NB4 (cell line): ENCODE data around the gene UTP18.

Experiments used
- DNase-seq: peaks from one replicate; pipeline ENCODE4 v3.0.0; 2010; ENCODE audit warnings: low read depth
- H3K4me3 ChIP-seq: one replicate; pipeline ENCODE4 v1.5.1; 2011; ENCODE audit warnings: mild to moderate bottlenecking, low read depth, low read length, moderate library complexity
- CTCF ChIP-seq: IDR thresholded peaks from one replicate; pipeline ENCODE4 v1.5.1; 2012; ENCODE audit warnings: low read depth, low read length
- MAX ChIP-seq: IDR thresholded peaks from 2 replicates; pipeline ENCODE4 v1.6.1; 2011; ENCODE audit warnings: low read depth, low read length
- MYC ChIP-seq: IDR thresholded peaks from 2 replicates; pipeline ENCODE4 v1.6.1; 2011; ENCODE audit warnings: low read depth, low read length
- POLR2A ChIP-seq: IDR thresholded peaks from 2 replicates; pipeline ENCODE4 v1.6.1; 2011; ENCODE audit warnings: mild to moderate bottlenecking; ENCODE audit not compliant: insufficient read length; ENCODE audit errors: extremely low read depth

Gene UTP18

GRCh38 chr17:51335006-51335590, 74.8 kb downstream of the UTP18 start:
- no peak for TF ChIP-seq CTCF
- TF ChIP-seq MYC: no peak
- TF ChIP-seq POLR2A: no peak
- TF ChIP-seq MAX: no peak
- no peak for DNase-seq
- no peak overlapping the region for H3K4me3 ChIP-seq

- no peak overlapping the region for H3K4me3 ChIP-seq
- no peak for TF ChIP-seq POLR2A
- no peak for TF ChIP-seq CTCF
- no peak for TF ChIP-seq MAX
- no peak for TF ChIP-seq MYC
- DNase-seq: no peak
These were observed 75.8 kb downstream of the UTP18 start for GRCh38 chr17:51335883-51336822.

- TF ChIP-seq MAX (no peak), POLR2A (no peak), CTCF (no peak), MYC (no peak)
- H3K4me3 ChIP-seq: no peak overlapping the region
- DNase-seq: no peak
These were observed 81.1 kb downstream of the UTP18 start for GRCh38 chr17:51341457-51341856.

- no peak overlapping the region for H3K4me3 ChIP-seq
- TF ChIP-seq POLR2A: no peak
- no peak for TF ChIP-seq CTCF
- no peak for TF ChIP-seq MYC
- no peak for TF ChIP-seq MAX
- DNase-seq: no peak
These were observed 81.9 kb downstream of the UTP18 start for GRCh38 chr17:51342257-51342656.

GRCh38 chr17:51344532-51344931, 84.2 kb downstream of the UTP18 start:
- TF ChIP-seq CTCF (no peak), MAX (no peak), MYC (no peak), POLR2A (no peak)
- no peak for DNase-seq
- H3K4me3 ChIP-seq: no peak overlapping the region
